ENCODE measurements around the gene TXNL1.

Gene TXNL1

DNA sequence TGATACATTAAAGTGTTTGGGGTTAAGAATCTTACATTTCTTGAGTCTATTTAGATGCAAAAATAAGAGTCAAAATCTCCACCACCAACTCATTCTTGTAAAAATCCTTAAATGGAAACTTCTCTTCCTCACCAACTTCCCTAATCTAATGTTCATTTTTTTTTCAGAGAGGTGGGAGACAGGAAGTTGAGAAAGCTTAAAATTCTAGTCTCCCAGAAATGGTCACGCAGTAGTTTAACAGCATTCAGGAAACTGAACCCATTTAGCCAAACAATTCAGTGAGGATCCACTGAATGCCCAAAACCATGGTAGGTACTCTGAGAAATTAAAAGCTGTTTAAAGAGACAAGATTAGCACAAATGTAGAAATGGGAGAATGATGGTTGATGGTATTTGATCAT is 69.0 kb downstream of the TXNL1 start:
- TF ChIP-seq ZNF8 (CRISPR knock-in tag; IDR thresholded peaks at IDR 0.05) (no peak), TOX (CRISPR knock-in tag; IDR thresholded peaks at IDR 0.05; ENCODE audit: borderline replicate concordance) (no peak), ZC3H10 (CRISPR knock-in tag; IDR thresholded peaks at IDR 0.05) (no peak), ZFP30 (CRISPR knock-in tag; IDR thresholded peaks at IDR 0.05) (no peak), ZNF70 (CRISPR knock-in tag; IDR thresholded peaks at IDR 0.05) (no peak), PPARA (CRISPR knock-in tag; IDR thresholded peaks at IDR 0.05; ENCODE audit: borderline replicate concordance) (no peak), RARB (CRISPR knock-in tag; IDR thresholded peaks at IDR 0.05) (no peak), OSR1 (CRISPR knock-in tag; IDR thresholded peaks at IDR 0.05) (no peak), ESRRG (CRISPR knock-in tag; IDR thresholded peaks at IDR 0.05) (no peak), SNAI2 (CRISPR knock-in tag; IDR thresholded peaks at IDR 0.05) (no peak), ISL1 (CRISPR knock-in tag; IDR thresholded peaks at IDR 0.05) (no peak), CSDC2 (CRISPR knock-in tag; IDR thresholded peaks at IDR 0.05) (no peak), ARNTL (CRISPR knock-in tag; IDR thresholded peaks at IDR 0.05; ENCODE audit: borderline replicate concordance, low read depth) (no peak), BACH2 (CRISPR knock-in tag; IDR thresholded peaks at IDR 0.05; ENCODE audit: borderline replicate concordance) (no peak), ZFP3 (CRISPR knock-in tag; IDR thresholded peaks at IDR 0.05) (no peak)
- TF ChIP-seq, protein P1, sequence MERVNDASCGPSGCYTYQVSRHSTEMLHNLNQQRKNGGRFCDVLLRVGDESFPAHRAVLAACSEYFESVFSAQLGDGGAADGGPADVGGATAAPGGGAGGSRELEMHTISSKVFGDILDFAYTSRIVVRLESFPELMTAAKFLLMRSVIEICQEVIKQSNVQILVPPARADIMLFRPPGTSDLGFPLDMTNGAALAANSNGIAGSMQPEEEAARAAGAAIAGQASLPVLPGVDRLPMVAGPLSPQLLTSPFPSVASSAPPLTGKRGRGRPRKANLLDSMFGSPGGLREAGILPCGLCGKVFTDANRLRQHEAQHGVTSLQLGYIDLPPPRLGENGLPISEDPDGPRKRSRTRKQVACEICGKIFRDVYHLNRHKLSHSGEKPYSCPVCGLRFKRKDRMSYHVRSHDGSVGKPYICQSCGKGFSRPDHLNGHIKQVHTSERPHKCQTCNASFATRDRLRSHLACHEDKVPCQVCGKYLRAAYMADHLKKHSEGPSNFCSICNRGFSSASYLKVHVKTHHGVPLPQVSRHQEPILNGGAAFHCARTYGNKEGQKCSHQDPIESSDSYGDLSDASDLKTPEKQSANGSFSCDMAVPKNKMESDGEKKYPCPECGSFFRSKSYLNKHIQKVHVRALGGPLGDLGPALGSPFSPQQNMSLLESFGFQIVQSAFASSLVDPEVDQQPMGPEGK (CRISPR knock-in tag; IDR thresholded peaks at IDR 0.05; ENCODE audit: borderline replicate concordance) = no peak
- TF ChIP-seq, protein P2, sequence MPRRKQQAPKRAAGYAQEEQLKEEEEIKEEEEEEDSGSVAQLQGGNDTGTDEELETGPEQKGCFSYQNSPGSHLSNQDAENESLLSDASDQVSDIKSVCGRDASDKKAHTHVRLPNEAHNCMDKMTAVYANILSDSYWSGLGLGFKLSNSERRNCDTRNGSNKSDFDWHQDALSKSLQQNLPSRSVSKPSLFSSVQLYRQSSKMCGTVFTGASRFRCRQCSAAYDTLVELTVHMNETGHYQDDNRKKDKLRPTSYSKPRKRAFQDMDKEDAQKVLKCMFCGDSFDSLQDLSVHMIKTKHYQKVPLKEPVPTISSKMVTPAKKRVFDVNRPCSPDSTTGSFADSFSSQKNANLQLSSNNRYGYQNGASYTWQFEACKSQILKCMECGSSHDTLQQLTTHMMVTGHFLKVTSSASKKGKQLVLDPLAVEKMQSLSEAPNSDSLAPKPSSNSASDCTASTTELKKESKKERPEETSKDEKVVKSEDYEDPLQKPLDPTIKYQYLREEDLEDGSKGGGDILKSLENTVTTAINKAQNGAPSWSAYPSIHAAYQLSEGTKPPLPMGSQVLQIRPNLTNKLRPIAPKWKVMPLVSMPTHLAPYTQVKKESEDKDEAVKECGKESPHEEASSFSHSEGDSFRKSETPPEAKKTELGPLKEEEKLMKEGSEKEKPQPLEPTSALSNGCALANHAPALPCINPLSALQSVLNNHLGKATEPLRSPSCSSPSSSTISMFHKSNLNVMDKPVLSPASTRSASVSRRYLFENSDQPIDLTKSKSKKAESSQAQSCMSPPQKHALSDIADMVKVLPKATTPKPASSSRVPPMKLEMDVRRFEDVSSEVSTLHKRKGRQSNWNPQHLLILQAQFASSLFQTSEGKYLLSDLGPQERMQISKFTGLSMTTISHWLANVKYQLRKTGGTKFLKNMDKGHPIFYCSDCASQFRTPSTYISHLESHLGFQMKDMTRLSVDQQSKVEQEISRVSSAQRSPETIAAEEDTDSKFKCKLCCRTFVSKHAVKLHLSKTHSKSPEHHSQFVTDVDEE (CRISPR knock-in tag; IDR thresholded peaks at IDR 0.05) = no peak
- TF ChIP-seq, protein P3, sequence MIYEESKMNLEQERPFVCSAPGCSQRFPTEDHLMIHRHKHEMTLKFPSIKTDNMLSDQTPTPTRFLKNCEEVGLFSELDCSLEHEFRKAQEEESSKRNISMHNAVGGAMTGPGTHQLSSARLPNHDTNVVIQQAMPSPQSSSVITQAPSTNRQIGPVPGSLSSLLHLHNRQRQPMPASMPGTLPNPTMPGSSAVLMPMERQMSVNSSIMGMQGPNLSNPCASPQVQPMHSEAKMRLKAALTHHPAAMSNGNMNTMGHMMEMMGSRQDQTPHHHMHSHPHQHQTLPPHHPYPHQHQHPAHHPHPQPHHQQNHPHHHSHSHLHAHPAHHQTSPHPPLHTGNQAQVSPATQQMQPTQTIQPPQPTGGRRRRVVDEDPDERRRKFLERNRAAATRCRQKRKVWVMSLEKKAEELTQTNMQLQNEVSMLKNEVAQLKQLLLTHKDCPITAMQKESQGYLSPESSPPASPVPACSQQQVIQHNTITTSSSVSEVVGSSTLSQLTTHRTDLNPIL (CRISPR knock-in tag; IDR thresholded peaks at IDR 0.05; ENCODE audit: low read depth) = no peak
- TF ChIP-seq, protein P4, sequence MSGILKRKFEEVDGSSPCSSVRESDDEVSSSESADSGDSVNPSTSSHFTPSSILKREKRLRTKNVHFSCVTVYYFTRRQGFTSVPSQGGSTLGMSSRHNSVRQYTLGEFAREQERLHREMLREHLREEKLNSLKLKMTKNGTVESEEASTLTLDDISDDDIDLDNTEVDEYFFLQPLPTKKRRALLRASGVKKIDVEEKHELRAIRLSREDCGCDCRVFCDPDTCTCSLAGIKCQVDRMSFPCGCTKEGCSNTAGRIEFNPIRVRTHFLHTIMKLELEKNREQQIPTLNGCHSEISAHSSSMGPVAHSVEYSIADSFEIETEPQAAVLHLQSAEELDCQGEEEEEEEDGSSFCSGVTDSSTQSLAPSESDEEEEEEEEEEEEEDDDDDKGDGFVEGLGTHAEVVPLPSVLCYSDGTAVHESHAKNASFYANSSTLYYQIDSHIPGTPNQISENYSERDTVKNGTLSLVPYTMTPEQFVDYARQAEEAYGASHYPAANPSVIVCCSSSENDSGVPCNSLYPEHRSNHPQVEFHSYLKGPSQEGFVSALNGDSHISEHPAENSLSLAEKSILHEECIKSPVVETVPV (CRISPR knock-in tag; IDR thresholded peaks at IDR 0.05) = no peak
- TF ChIP-seq, protein P5, sequence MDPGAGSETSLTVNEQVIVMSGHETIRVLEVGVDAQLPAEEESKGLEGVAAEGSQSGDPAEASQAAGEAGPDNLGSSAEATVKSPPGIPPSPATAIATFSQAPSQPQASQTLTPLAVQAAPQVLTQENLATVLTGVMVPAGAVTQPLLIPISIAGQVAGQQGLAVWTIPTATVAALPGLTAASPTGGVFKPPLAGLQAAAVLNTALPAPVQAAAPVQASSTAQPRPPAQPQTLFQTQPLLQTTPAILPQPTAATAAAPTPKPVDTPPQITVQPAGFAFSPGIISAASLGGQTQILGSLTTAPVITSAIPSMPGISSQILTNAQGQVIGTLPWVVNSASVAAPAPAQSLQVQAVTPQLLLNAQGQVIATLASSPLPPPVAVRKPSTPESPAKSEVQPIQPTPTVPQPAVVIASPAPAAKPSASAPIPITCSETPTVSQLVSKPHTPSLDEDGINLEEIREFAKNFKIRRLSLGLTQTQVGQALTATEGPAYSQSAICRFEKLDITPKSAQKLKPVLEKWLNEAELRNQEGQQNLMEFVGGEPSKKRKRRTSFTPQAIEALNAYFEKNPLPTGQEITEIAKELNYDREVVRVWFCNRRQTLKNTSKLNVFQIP (CRISPR knock-in tag; IDR thresholded peaks at IDR 0.05; ENCODE audit: borderline replicate concordance, low read depth) = no peak
- ATAC-seq = no peak

DNA sequence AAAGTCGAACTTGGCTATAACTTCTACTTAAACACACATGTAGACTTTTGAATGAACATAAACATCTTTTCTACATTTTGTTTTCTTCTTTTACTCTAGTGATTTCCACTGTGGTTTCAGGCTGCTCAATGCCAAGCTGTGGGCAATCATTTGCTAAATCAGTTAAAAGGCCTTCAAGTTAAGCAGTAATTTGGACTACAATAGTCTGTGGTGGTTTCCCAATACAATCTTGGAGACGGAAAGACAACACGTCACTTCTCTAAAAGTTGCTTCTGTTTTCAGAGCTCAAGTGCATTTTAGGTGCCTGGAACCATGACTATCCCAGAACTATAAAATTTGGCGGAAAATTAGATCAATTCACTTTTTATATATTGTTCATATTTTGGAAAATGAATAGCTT is 69.4 kb downstream of the TXNL1 start:
- no peak for ATAC-seq
- TF ChIP-seq, protein P5 (CRISPR knock-in tag; IDR thresholded peaks at IDR 0.05; ENCODE audit: borderline replicate concordance, low read depth) = no peak
- no peak for TF ChIP-seq OSR1 (CRISPR knock-in tag; IDR thresholded peaks at IDR 0.05)

All from SK-N-SH treated with all-trans-retinoic acid at 6 μM for 48 hours (cell line).